T-helper 9 cell (primary cell): ENCODE data around the gene ORM2.
"Not testable (repeated sequence)": the region's sequence is repeated elsewhere in the genome, so short reads cannot be mapped to it uniquely, and the experiment has no call there.

Source experiments
- DNase-seq: peaks from one replicate; pipeline ENCODE4 v3.0.0-alpha.2; 2020

The ORM2 gene

GRCh38 chr9:114314881-114315722 is 14.6 kb upstream of the ORM2 start:
- no peak for DNase-seq

- DNase-seq = no peak
Observed at GRCh38 chr9:114315723-114316363, 13.8 kb upstream of the ORM2 start.

- no peak for DNase-seq
Observed at GRCh38 chr9:114316605-114317230, 13.0 kb upstream of the ORM2 start.

GRCh38 chr9:114317665-114318357 is 11.9 kb upstream of the ORM2 start:
- no peak for DNase-seq

- no peak for DNase-seq
Observed at GRCh38 chr9:114318416-114318815, 11.3 kb upstream of the ORM2 start.

- DNase-seq = no peak
Observed at GRCh38 chr9:114319147-114319546, 10.5 kb upstream of the ORM2 start.

- DNase-seq = not testable (repeated sequence)
Observed at GRCh38 chr9:114320710-114321109, 9.0 kb upstream of the ORM2 start.

GRCh38 chr9:114321759-114322158 is 7.9 kb upstream of the ORM2 start:
- DNase-seq = no peak

- not testable (repeated sequence) for DNase-seq
Observed at GRCh38 chr9:114322160-114322818, 7.4 kb upstream of the ORM2 start.

- DNase-seq = not testable (repeated sequence)
Observed at GRCh38 chr9:114322831-114323531, 6.7 kb upstream of the ORM2 start, which contains the start of gene ORM1. TSS of gene ORM1 (plus strand) at chr9:114323098. CDS start at chr9:114323134, 36 bp downstream.

GRCh38 chr9:114323849-114324248 is 5.8 kb upstream of the ORM2 start:
- not testable (repeated sequence) for DNase-seq

GRCh38 chr9:114324492-114324891 is 5.2 kb upstream of the ORM2 start:
- DNase-seq = no peak

GRCh38 chr9:114324965-114325364 is 4.7 kb upstream of the ORM2 start:
- not testable (repeated sequence) for DNase-seq

- DNase-seq = not testable (repeated sequence)
Observed at GRCh38 chr9:114325684-114326254, 3.9 kb upstream of the ORM2 start.

GRCh38 chr9:114327749-114328148 is 1.9 kb upstream of the ORM2 start:
- no peak for DNase-seq

- not testable (repeated sequence) for DNase-seq
Observed at GRCh38 chr9:114328357-114328820, 1.3 kb upstream of the ORM2 start.

- DNase-seq = not testable (repeated sequence)
Observed at GRCh38 chr9:114328937-114329624, 588 bp upstream of the ORM2 start.

- no peak for DNase-seq
Observed at GRCh38 chr9:114330636-114331035, 967 bp downstream of the ORM2 start.

GRCh38 chr9:114331229-114332195 is 1.8 kb downstream of the ORM2 start:
- not testable (repeated sequence) for DNase-seq
